ENCODE measurements around the gene INSC. TPM values are rescaled to one million over a fixed set of nuclear protein-coding genes. Genes with fewer than 3 reads are reported as not detected.

INSC gene
- total RNA-seq, 2 experiments from 2014 or later = not detected

- H3K27me3 Mint-ChIP-seq = no peaks in the 10 kb centered on the region
- H3K27ac Mint-ChIP-seq = no peak overlapping the region
- no peak overlapping the region for H3K4me3 ChIP-seq (ENCODE audit: low read length)
Observed at GRCh38 chr11:15153231-15153630, 38.5 kb downstream of the INSC start.

GRCh38 chr11:15157181-15157580, 42.5 kb downstream of the INSC start:
- Histone ChIP-seq H3K27ac (ENCODE audit: low read depth in 1 of 2, low read length in 2 of 2) (no peak overlapping the region), H3K4me3 (ENCODE audit: low read length) (no peak overlapping the region), H3K27me3 (ENCODE audit: control insufficient read depth in 1 of 2, insufficient read depth in 2 of 2, low read length in 2 of 2) (no peaks in the 10 kb centered on the region), H3K4me1 (ENCODE audit: insufficient read depth, low read length) (no peaks in the 10 kb centered on the region), H3K36me3 (ENCODE audit: insufficient read depth, low read length) (no peaks in the 10 kb centered on the region), H3K9me3 (ENCODE audit: control insufficient read depth in 1 of 2, insufficient read depth in 1 of 2, low read length in 2 of 2) (no peaks in the 10 kb centered on the region)
- H3K27ac Mint-ChIP-seq = no peak overlapping the region
- intact Hi-C loops (cut with DNase I, micrococcal nuclease) = no loop called here
- DNase-seq (no peak), ATAC-seq (ENCODE audit: poor library complexity) (no peak)
- TF ChIP-seq, protein P1, sequence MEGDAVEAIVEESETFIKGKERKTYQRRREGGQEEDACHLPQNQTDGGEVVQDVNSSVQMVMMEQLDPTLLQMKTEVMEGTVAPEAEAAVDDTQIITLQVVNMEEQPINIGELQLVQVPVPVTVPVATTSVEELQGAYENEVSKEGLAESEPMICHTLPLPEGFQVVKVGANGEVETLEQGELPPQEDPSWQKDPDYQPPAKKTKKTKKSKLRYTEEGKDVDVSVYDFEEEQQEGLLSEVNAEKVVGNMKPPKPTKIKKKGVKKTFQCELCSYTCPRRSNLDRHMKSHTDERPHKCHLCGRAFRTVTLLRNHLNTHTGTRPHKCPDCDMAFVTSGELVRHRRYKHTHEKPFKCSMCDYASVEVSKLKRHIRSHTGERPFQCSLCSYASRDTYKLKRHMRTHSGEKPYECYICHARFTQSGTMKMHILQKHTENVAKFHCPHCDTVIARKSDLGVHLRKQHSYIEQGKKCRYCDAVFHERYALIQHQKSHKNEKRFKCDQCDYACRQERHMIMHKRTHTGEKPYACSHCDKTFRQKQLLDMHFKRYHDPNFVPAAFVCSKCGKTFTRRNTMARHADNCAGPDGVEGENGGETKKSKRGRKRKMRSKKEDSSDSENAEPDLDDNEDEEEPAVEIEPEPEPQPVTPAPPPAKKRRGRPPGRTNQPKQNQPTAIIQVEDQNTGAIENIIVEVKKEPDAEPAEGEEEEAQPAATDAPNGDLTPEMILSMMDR (IDR thresholded peaks at IDR 0.05) = no peak
- POLR2A ChIA-PET = no interaction called here
- no peaks in the 10 kb centered on the region for H3K36me3 Mint-ChIP-seq (ENCODE audit: low read depth)
- H3K4me1 Mint-ChIP-seq (ENCODE audit: low read depth) = no peaks in the 10 kb centered on the region
- H3K27me3 Mint-ChIP-seq = no peaks in the 10 kb centered on the region
- CTCF ChIA-PET = no interaction called here
- H3K9me3 Mint-ChIP-seq = no peaks in the 10 kb centered on the region
- H3K4me3 Mint-ChIP-seq = no peak overlapping the region

More at GRCh38 chr11:15153231-15153630, 38.5 kb downstream of the INSC start:
- H3K9me3 Mint-ChIP-seq = no peaks in the 10 kb centered on the region
- ChIA-PET CTCF (no interaction called here), POLR2A (no interaction called here)
- intact Hi-C loops (cut with DNase I, micrococcal nuclease) = no loop called here
- TF ChIP-seq, protein P1 (IDR thresholded peaks at IDR 0.05) = no peak
- Histone ChIP-seq H3K27me3 (ENCODE audit: control insufficient read depth in 1 of 2, insufficient read depth in 2 of 2, low read length in 2 of 2) (no peaks in the 10 kb centered on the region), H3K27ac (ENCODE audit: low read depth in 1 of 2, low read length in 2 of 2) (no peak overlapping the region), H3K9me3 (ENCODE audit: control insufficient read depth in 1 of 2, insufficient read depth in 1 of 2, low read length in 2 of 2) (no peaks in the 10 kb centered on the region), H3K36me3 (ENCODE audit: insufficient read depth, low read length) (no peaks in the 10 kb centered on the region), H3K4me1 (ENCODE audit: insufficient read depth, low read length) (peaks cover 9% of the 10 kb centered on the region)
- no peak overlapping the region for H3K4me3 Mint-ChIP-seq
- peaks cover 13% of the 10 kb centered on the region for H3K4me1 Mint-ChIP-seq (ENCODE audit: low read depth)
- ATAC-seq (ENCODE audit: poor library complexity) (no peak), DNase-seq (no peak)
- no peaks in the 10 kb centered on the region for H3K36me3 Mint-ChIP-seq (ENCODE audit: low read depth)

DNA sequence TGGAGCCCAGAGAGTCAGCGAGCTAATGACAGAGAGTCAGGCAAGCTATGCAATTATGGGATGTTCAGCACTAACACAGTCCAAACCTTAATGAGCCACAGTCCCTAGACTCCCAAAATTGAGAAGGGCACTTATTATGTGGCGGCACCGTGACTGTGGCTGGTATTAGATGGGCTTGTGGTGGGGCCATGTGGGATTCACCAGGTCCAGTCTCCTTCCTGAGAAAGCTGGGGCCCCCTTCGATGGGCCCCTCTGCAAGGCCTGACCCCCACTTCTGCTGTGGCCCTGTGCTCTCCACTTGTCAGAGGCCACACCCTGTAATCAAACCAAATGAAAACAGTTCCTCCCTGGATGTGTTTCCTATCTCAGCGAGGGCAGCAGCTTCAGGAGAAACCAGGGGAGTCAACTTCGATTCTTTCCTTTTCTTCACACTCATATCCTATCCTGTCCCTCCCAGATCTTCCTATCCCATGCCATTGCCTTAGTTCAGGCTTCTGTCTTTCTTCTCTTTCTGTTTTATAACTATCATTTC, 42.9 kb downstream of the INSC start:
- H3K4me3 Mint-ChIP-seq = no peak overlapping the region
- ATAC-seq (ENCODE audit: poor library complexity) = no peak
- intact Hi-C loops (cut with DNase I, micrococcal nuclease) = no loop called here
- H3K4me1 Mint-ChIP-seq (ENCODE audit: low read depth) = no peaks in the 10 kb centered on the region
- no peaks in the 10 kb centered on the region for H3K9me3 Mint-ChIP-seq
- TF ChIP-seq, protein P1 (IDR thresholded peaks at IDR 0.05) = no peak
- CTCF ChIA-PET = no interaction called here
- Histone ChIP-seq H3K36me3 (ENCODE audit: insufficient read depth, low read length) (no peaks in the 10 kb centered on the region), H3K9me3 (ENCODE audit: control insufficient read depth in 1 of 2, insufficient read depth in 1 of 2, low read length in 2 of 2) (no peaks in the 10 kb centered on the region), H3K27ac (ENCODE audit: low read depth in 1 of 2, low read length in 2 of 2) (no peak overlapping the region), H3K4me1 (ENCODE audit: insufficient read depth, low read length) (no peaks in the 10 kb centered on the region), H3K4me3 (ENCODE audit: low read length) (no peak overlapping the region), H3K27me3 (ENCODE audit: control insufficient read depth in 1 of 2, insufficient read depth in 2 of 2, low read length in 2 of 2) (no peaks in the 10 kb centered on the region)
- H3K27me3 Mint-ChIP-seq = no peaks in the 10 kb centered on the region
- no peak for DNase-seq
- no peak overlapping the region for H3K27ac Mint-ChIP-seq
- POLR2A ChIA-PET = no interaction called here
- H3K36me3 Mint-ChIP-seq (ENCODE audit: low read depth) = no peaks in the 10 kb centered on the region
